OCI-LY1 (cell line): Measurements from ENCODE around the gene SEMA4B.

ENCODE experiments used
- H2AFZ ChIP-seq: fragments of 200-600 bp; sonication (generic), shearing (Covaris generic); 2 replicates; pipeline ENCODE4 v1.6.0; 2014; ENCODE audit warnings: antibody characterized with exemption, mild to moderate bottlenecking, low read length
- H3F3A ChIP-seq: fragments of 200-600 bp; sonication (generic), shearing (Covaris generic); 2 replicates; pipeline ENCODE4 v1.6.0; 2014; ENCODE audit warnings: mild to moderate bottlenecking, antibody characterized with exemption, low read length, moderate library complexity; ENCODE audit not compliant: insufficient read depth
- H3K27ac ChIP-seq: fragments of 200-600 bp; sonication (generic); 2 replicates; pipeline ENCODE4 v1.5.1; 2014; ENCODE audit warnings: low read length, mixed run types, mild to moderate bottlenecking, low read depth; ENCODE audit not compliant: poor library complexity, severe bottlenecking
- H3K27me3 ChIP-seq: fragments of 200-600 bp; sonication (generic); 2 replicates; pipeline ENCODE4 v1.6.0; 2014; ENCODE audit warnings: antibody characterized with exemption, mild to moderate bottlenecking, low read length, moderate library complexity; ENCODE audit not compliant: insufficient read depth
- H3K36me3 ChIP-seq: fragments of 200-600 bp; sonication (generic); 2 replicates; pipeline ENCODE4 v1.6.1; 2014; ENCODE audit warnings: mild to moderate bottlenecking, antibody characterized with exemption, low read length, moderate library complexity, mixed read lengths; ENCODE audit not compliant: insufficient read depth
- H3K4me1 ChIP-seq: fragments of 200-600 bp; sonication (generic); 2 replicates; pipeline ENCODE4 v1.5.1; 2014; ENCODE audit warnings: mild to moderate bottlenecking, low read length, moderate library complexity; ENCODE audit not compliant: insufficient read depth, severe bottlenecking
- H3K4me2 ChIP-seq: fragments of 200-600 bp; sonication (generic), shearing (Covaris generic); 2 replicates; pipeline ENCODE4 v1.6.1; 2014; ENCODE audit warnings: low read length
- H3K4me3 ChIP-seq: fragments of 200-600 bp; sonication (generic); 2 replicates; pipeline ENCODE4 v1.5.1; 2014; ENCODE audit warnings: low read length, low read depth, mild to moderate bottlenecking, mixed read lengths; ENCODE audit not compliant: poor library complexity, severe bottlenecking
- H3K79me2 ChIP-seq: fragments of 200-600 bp; shearing (Covaris generic); 2 replicates; pipeline ENCODE4 v1.6.1; 2016; ENCODE audit warnings: mixed run types, low read length, mixed read lengths; ENCODE audit not compliant: insufficient read depth
- H3K9ac ChIP-seq: fragments of 200-600 bp; sonication (generic), shearing (Covaris generic); 2 replicates; pipeline ENCODE4 v1.6.1; 2014; ENCODE audit warnings: mild to moderate bottlenecking, low read length, mixed read lengths
- H3K9me2 ChIP-seq: fragments of 200-600 bp; sonication (generic), shearing (Covaris generic); 2 replicates; pipeline ENCODE4 v1.6.1; 2014; ENCODE audit warnings: low read depth, mild to moderate bottlenecking, low read length, mixed read lengths
- H3K9me3 ChIP-seq: fragments of 200-600 bp; shearing (Covaris generic); 2 replicates; pipeline ENCODE4 v1.6.1; 2014; ENCODE audit warnings: low read length, mixed read lengths
- H4K20me1 ChIP-seq: fragments of 200-600 bp; sonication (generic), shearing (Covaris generic); 2 replicates; pipeline ENCODE4 v1.6.0; 2016; ENCODE audit warnings: mild to moderate bottlenecking, low read length; ENCODE audit not compliant: insufficient read depth
- CTCF ChIP-seq: fragments of 200-600 bp; sonication (generic), shearing (Covaris generic); IDR thresholded peaks from 2 replicates; pipeline ENCODE4 v1.5.1; 2017; ENCODE audit warnings: mild to moderate bottlenecking, antibody characterized with exemption, low read length, moderate library complexity, mixed read lengths
- EZH2 ChIP-seq: fragments of 200-600 bp; sonication (generic), shearing (Covaris generic); IDR thresholded peaks from 2 replicates; pipeline ENCODE4 v1.8.0; 2017; ENCODE audit warnings: borderline replicate concordance, mixed run types, mild to moderate bottlenecking, antibody characterized with exemption, low read length, moderate library complexity, mixed read lengths

Gene SEMA4B

GRCh38 chr15:90231028-90232017 is 30.2 kb downstream of the SEMA4B start:
- H2AFZ ChIP-seq, result no peak overlapping the region
- TF ChIP-seq CTCF (no peak), EZH2 (no peak)

GRCh38 chr15:90232196-90232595 is 31.1 kb downstream of the SEMA4B start:
- H4K20me1 ChIP-seq, result no peaks in the 10 kb centered on the region
- TF ChIP-seq CTCF (no peak), EZH2 (no peak)
- H3K27me3 ChIP-seq, result no peaks in the 10 kb centered on the region
- H3K9me3 ChIP-seq, result no peaks in the 10 kb centered on the region
- peaks cover 37% of the 10 kb centered on the region for H3K36me3 ChIP-seq
- H3F3A ChIP-seq, result no peaks in the 10 kb centered on the region
- H3K4me2 ChIP-seq, result peak overlapping the region; percentile 99
- H3K9me2 ChIP-seq, result no peaks in the 10 kb centered on the region
- H3K79me2 ChIP-seq, result no peaks in the 10 kb centered on the region
- peaks cover 39% of the 10 kb centered on the region for H3K4me1 ChIP-seq
- H3K27ac ChIP-seq, result peak overlapping the region; percentile 71
- peak overlapping the region; percentile 86; the same call in 1 of the 2 replicates for H3K9ac ChIP-seq
- H2AFZ ChIP-seq, result no peak overlapping the region
- peak overlapping the region; percentile 90 for H3K4me3 ChIP-seq

More at GRCh38 chr15:90231028-90232017, 30.2 kb downstream of the SEMA4B start:
- Histone ChIP-seq H3K4me2 (peak overlapping the region; percentile 99), H3K27me3 (no peaks in the 10 kb centered on the region), H3K9me2 (no peaks in the 10 kb centered on the region), H3K9ac (peak overlapping the region; percentile 86; the same call in 1 of the 2 replicates), H3K27ac (peak overlapping the region; percentile 71), H4K20me1 (no peaks in the 10 kb centered on the region), H3K36me3 (peaks cover 43% of the 10 kb centered on the region), H3K79me2 (no peaks in the 10 kb centered on the region), H3K9me3 (no peaks in the 10 kb centered on the region), H3F3A (no peaks in the 10 kb centered on the region), H3K4me3 (peak overlapping the region; percentile 90), H3K4me1 (peaks cover 39% of the 10 kb centered on the region)

- Histone ChIP-seq H3K27ac (peak overlapping the region; percentile 71), H3K36me3 (peaks cover 36% of the 10 kb centered on the region), H3F3A (no peaks in the 10 kb centered on the region)
Measured at GRCh38 chr15:90232941-90233386, 31.8 kb downstream of the SEMA4B start.

More at GRCh38 chr15:90232941-90233386, 31.8 kb downstream of the SEMA4B start:
- Histone ChIP-seq H3K9me2 (no peaks in the 10 kb centered on the region), H3K4me2 (peak overlapping the region; percentile 99), H3K9ac (peak overlapping the region; percentile 86), H3K4me1 (peaks cover 39% of the 10 kb centered on the region), H3K27me3 (no peaks in the 10 kb centered on the region), H3K9me3 (no peaks in the 10 kb centered on the region), H3K4me3 (peak overlapping the region; percentile 90), H4K20me1 (no peaks in the 10 kb centered on the region), H3K79me2 (no peaks in the 10 kb centered on the region), H2AFZ (no peak overlapping the region)
- no peak for TF ChIP-seq EZH2
- TF ChIP-seq CTCF, result peak; percentile 34; the same call in 1 of the 2 replicates
